GM21360 (cell line): ENCODE results near the gene CFAP54.
"Not testable (repeated sequence)": the region's sequence is repeated elsewhere in the genome, so short reads cannot be mapped to it uniquely, and the experiment has no call there.

Experiments
- ATAC-seq: cut with Tn5 transposase; IDR thresholded peaks from one replicate; pipeline ENCODE4 v1.9.1; 2021; ENCODE audit warnings: mild to moderate bottlenecking, moderate library complexity; ENCODE audit not compliant: unreplicated experiment

The CFAP54 gene

DNA sequence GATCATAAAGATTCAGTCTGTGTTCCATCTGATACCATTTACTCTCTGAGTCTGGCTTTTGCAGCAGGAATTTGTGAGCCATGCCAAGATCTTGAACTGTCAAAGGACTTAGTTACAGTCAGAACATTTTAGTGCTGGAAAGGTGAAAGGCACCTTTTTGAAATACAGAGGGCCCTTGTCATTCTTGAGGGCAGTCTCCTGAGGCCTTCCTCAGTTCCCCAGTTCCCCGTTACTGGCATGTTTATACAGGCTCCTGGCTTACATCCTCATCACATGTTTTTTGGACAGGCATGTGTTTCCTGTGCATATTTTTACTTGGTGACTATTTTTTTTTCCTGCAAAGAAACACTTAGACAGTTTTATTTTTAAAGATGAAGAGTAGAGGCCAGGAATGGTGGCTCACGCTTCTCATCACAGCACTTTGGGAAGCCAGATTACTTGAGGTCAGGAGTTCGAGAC, 21.0 kb downstream of the CFAP54 start:
- no peak for ATAC-seq

DNA sequence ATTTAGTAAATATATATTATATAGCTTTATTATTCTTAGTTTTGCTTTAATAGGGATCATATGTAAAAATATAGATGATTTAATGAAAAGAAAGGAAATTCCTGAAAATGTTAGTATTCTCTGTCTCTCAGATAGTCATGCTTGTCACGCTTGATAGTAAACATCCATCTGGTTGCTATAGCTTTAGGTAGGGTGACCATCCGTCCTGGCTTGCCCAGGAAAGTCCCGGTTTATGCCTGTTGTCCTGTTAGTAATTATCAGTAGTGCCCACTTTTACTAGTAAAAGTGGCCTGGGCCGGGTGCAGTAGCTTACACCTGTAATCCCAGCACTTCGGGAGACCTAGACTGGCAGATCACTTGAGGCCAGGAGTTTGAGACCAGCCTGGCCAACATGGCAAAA, 23.8 kb downstream of the CFAP54 start:
- no peak for ATAC-seq

DNA sequence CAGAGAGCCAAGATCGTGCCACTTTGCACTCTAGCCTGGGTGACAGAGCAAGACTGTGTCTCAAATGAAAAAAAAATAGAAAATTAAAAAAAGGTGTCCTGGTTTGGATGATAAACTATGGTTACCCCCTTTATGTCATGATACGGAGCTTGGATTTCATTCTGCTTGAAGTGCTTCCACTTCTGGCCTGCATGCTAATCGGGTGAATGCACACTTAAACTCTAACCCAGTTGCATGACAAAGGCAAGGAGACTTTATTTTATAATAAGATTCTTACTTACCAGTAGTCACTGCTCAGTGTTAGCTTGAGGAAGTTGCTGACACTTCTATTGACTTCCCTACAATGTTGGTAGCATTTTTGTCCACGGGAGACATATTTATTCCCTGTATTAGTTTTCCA, 24.3 kb downstream of the CFAP54 start:
- no peak for ATAC-seq

DNA sequence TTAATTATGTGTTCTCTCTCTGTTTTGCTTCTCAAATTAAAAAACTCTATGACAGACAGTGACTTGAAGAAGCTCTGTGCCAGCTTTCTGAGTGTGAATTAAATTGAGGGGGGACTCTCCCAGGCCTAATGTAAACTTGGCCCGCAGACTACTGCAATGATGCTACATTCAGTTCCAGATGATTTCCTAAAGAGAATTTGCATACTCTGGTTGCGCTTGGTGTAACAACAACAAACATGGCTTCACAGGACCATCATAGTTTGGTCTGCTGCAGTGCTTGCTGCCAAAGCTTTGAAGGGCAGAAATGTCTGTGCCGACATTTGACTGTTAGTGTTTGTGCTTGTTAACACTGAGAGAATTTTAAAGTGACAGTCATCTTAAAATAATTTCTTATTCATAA, 25.0 kb downstream of the CFAP54 start:
- peak; percentile 78 for ATAC-seq

DNA sequence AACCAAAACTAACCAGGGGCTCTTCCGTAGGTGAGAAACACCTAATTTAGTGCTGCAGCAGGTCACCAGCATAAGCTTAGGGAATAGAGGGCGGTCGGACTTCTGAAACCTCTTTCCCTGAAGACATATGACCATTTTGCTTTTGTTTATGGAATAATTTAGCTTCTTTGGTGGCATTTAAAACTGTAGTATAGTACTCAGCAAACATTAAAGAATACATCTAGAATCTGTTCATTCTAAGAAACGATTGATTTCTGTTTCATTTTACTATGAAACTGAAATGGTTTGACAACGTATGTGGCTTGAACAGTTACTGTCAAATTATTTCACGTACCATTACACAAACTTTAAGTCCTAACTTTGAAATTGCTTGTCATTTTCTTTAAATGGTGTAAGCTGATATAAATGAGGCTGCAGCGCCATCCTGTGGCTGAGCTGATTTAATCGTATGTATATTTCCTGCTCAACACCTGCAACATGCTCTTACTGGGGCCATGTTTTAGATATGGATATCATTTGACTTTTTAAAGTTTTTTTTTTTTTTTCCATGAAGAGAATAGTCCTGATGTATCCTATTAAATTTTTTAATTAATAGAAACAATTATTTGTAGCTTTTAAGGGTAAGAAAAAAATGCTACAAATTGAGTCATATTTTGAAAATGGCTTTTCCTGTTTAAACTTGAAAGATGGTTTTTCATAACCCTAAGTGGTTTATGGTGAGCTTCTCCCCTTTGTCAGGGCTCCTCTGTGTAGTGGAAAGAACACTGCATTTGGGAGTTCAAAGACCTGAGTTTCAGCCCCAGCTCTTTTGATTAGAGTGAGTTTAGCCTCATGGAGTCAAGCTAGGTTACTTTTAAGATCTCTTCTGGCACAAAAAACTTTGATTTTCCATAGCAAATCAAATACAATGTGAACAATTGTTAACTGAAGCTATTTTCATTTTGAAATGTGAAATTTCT, 27.4 kb downstream of the CFAP54 start:
- ATAC-seq: peak; percentile 63

DNA sequence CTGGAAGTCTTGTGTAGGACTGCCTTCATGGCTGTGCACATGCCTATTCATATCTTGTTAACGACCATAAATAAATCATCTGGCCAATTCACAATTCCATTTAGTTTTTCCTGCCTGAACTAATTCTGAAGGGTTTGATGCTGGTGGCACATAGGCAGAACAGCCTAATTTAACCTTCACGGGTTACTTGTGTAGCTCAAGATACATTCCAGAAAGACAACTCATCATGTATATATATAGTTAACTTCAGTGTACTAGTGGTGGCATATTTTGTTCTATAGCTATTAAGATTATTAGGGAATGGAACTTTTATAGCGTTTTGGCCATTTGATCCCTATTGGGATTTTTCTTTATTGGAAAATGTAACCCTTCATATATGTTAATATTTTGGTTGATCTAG, 31.4 kb downstream of the CFAP54 start:
- no peak for ATAC-seq

DNA sequence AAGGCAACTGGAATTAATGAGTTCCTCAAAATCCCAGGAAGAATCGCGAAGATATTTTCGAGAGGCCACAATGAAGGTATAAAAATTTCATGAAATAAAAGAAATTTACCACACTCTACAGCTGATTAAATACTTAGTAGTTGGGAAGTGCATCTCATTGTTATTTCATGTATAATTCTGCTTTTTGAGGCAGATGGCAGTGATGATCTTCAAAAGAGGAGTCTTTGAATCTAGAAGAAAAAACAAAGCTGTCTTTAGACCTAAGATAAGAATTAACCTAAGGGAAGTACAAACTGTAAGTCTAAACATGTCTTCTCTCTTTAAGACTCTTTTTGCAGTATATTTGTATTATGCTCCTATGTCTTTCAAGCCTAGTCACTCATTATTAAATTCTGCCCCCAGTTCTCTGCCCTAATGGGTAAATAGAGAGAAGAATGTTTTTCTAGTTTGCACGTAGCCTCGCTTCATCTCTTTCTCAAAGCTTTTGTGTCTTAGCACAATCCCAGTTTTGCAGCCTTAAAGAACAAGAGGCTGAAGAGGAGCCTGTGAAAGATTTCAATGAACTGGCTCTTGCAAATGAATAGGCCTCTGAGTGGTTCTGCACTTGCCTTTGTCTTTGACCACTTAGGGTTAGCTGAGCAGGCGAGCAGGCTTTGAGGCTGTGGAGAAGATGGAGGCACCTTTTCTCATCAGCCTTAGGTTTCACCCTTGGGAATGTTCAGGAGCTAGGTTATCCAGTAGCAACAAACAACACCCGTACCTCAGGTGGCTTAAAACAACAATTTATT, 32.7 kb downstream of the CFAP54 start:
- no peak for ATAC-seq

DNA sequence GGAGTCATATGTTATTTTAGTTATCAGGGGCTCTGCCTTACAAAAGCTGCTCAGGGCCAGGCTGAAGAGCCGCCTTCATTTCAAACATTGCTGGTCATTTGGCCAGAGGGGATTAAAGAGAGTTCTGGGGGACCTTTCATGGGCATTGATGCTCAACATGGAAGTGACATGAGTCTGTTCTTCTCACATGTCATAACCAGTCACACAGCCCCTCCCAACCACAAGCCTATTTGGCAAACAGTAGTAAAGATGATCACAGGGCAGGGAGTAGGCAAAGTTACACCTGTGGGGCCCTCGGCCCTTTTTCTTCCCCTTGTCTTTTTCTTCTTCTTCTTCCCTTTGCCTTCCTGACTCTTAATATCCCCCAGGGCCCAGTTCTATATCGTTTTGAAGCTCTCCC, 33.3 kb downstream of the CFAP54 start:
- ATAC-seq: no peak

DNA sequence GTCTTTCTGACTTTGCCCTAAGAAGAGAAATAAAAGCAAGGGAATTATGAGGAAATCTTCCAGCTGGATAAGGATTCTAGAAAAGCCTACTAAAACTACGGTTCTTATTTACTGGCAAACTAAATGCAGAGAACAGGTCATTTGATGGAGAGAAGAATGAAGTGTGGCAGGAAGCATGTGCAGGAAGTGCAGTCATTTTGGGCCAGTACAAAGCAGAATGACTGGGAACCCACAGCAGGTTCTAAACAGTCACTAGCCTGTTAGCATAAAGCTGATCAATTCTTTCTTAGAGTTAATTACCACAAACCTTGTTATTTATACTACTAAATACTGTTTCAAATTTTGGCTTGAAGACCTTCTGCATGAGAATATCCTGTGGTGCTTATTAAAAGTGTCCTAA, 36.7 kb downstream of the CFAP54 start:
- no peak for ATAC-seq

DNA sequence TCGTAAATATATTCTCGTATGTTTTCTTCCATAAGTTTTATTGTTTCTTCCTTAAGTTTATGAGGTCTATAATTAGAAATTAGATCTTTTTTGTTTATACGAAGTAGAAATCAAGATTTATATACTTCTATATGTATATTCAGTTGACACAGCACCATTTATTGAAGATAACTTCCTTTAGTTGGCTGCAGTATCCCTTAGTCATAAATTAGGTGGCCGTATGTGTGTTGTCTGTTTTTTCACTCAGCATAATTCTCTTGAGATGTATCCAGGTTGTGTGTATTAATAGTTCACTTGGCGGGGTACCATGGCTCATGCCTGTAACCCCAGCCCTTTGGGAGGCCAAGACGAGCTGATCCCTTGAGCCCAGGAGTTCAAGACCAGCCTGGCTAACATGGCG, 40.5 kb downstream of the CFAP54 start:
- no peak for ATAC-seq

DNA sequence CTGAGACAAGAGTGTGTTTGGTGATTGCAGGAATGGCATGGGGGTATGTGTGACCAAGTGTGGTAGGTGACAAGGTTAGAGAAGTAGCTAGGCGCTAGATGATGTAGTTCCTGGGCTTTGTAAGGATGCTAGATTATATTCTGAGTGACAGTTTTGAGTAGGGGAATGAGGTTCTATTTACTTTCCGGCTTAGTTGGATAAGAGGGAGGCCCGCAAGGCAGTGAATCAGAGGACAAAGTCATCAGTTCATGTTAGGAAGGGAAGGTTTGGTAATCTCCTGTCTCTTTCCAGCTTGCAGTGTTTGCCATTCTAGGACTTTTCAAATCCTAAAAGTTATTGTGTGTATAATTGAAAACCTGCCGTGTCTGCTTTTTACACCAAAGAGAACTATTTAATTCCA, 45.0 kb downstream of the CFAP54 start:
- no peak for ATAC-seq

DNA sequence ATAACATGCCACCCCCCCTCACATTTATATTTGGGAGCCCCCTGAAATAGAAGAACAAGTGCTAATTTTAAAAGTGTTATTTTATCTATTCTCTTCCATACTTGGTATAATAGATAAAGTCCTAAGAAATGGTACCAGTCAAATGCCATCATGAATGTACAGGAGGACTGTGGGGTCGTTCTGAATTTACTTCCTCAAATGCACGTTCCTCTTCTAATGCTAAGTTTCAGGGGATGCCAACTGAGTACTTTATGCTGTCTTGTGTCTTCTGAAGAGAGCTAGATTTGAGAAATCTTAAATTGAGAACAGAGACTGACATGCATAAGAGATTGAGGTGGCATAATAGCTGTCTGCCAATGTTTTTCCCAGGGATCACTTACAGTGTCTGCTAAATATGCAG, 59.0 kb downstream of the CFAP54 start:
- no peak for ATAC-seq

DNA sequence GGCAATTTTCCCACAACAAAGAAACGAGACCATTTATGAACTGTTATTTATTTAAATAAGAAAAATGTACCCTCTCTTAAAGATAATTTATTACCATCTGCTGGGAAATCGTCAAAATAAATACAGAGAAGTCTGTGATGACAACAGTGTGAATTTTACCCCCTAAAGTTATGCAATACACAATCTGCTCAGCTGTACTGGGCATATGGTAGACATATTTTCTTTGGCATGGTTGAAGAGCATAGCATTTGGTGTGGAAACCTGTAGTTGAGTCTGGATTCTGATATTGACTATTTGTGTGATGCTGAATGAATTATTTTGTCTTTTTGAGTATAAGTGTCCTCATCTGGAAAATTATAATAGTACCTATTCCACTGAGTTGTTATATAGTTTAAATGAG, 60.0 kb downstream of the CFAP54 start:
- ATAC-seq: no peak

DNA sequence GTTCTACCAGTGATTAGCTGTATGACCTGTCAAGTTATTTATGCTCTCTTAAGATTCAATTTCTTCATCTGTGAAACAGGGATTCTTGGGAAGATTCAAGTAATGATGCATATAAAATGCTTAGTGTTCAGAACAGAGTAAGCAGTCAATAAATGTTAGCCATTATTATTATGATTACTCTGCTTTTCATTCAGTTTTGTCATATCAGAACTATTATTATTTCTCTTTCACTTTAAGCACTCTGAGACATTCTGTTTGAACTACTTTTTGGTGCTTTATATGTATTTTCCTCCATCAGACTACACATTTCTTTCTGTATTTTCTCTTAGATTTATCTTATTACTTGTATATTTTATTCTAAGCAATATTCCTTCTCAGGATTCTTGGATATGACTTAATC, 81.2 kb downstream of the CFAP54 start:
- ATAC-seq: peak; percentile 30

DNA sequence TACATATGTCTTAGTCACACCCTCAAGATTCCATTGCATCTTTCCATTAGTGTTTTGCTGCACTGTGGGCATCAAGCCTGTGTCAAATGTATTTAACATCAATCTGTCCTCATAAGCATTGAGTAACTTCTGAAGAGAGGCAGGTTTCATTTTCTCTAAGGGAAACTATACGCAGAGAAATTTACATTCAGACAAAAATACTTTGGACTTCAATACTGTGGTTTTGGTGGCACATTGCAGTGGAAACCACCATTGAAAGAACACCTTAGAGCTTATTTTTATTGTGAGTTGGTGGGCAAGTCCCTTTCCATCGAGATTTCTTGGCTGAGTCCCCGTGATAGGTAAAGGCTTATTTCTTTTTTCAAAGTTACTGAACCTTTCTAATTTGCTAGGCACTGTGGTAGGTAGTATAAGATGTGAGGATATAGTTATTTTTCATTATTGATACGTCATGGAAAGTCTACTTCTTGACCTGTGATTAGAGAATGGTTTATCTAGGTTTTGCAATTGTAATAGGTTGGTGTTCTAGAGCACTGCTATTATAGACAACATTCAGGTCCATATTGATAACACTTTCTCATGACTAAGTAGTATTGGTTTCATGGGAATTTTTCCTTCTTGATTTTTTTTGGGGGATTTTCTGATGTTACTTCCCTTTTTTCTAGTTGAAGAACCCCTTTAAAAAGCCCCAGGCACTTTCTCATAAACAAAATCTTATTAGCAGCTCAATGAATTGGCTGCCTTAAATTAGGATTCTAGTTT, 81.9 kb downstream of the CFAP54 start:
- ATAC-seq: peak; percentile 84

DNA sequence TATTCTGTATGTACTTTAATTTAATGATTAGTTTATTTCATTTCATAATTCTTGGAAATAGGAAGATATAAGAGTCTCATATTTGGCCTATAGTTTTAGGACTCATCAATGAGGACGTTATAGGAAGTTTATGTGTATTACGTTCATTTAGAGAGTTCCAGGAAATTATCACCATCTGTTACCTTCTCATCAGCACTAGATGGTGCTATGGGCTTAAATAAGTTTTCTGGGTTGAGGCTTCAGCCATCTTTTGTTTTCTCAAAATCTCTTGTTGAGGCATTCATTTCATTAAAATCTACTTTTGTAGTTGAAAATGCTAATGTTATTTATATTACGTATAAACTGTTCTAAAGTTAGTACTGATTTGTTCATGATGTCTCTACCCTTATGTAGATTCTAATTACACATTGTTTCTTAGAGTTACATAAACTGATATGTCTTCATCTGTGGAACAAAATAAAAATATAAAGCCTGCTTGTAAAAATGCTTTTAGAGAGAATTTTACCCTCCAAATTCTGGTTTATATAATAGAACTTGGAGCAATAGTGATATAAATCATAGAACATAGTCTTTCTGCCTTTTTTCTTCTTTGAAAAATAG, 89.2 kb downstream of the CFAP54 start:
- peak; percentile 90 for ATAC-seq

DNA sequence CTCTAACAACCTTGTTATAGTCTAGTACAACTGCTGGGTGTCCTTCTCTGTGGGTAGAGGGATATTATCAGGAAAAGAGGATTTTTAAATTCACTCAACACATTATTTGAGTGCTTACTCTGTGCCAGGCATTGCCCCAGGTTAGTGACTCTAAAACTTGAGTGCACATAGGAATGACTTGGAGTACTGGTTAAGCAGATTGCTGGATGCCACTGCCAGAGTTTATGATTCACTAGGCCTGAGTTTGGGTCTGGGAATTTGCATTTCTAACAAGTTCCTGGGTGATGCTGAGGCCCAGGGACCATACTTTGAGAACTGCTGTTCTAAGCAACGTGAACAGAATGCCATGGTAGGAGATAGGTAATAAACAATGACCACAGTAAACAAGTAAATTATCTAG, 96.6 kb downstream of the CFAP54 start:
- ATAC-seq: no peak

DNA sequence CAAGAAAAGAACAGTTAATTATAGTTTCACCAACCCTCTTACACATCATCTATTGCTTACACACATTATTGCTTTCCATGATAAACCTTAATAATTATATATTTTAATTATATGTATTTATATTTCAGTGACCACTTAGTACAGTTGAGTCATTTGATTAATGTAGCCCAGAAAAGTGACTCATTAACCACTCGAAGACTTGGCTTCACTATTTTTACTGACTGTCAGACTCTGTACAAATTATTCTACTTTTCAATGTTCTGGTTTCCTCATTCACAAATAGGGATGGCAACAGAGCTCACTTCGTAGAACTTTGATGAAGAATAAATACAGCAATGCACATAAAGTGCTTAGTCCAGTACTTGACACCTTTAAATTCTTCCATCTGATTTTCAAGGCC, 98.3 kb downstream of the CFAP54 start:
- no peak for ATAC-seq

DNA sequence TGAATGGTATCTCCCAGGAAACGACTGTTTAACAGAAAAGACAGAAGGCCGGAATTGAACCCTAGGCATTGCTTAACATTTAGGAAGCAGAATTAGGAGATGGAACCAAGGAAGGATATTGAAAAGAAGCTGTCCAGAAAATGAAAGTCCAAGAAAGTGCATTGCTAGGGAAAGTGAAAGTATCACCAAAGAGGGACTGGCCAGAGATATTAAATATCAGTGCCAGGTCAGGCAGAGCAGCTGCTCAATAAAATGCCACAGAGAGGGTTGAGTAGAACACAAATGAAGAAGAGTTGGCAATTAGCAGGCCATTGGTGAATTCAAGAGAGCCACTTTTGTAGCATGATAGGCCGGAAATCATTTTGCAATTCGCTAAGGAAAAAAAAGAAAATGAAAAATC, 101.6 kb downstream of the CFAP54 start:
- ATAC-seq: no peak

DNA sequence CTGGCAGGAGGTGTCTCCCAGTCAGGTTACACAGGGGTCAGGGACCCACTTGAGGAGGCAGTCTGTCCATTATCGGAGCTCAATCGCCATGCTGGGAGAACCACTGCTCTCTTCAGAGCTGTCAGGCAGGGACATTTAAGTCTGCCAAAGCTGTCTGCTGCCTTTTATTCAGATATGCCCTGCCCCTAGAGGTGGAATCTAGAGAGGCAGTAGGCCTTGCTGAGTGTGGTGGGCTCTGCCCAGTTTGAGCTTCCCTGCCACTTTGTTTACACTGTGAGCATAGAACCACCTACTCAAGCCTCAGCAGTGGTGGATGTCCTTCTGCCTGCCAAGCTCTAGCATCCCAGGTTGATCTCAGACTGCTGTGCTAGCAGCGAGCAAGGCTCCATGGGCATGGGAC, 115.0 kb downstream of the CFAP54 start:
- not testable (repeated sequence) for ATAC-seq

DNA sequence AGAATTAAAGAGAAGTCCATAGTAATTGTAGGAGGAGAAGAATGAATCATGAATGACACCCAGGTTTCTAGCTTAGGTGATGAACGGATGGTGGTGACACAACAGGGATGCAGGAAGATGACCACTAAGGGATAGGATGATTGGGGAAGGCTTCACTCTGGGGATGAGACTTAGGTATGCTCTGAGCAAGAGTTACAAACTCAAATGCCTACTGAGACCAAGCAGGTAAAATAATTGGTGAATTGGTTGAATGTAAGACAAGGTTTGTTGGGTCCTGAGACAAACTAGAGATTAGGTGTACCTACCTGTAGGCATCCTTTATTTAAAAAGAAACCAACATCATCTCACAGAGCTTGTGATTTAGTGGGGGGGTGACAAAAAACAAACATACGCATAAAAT, 116.3 kb downstream of the CFAP54 start:
- no peak for ATAC-seq
